ENCODE data around the gene GPR12.

GPR12 gene, protein sequence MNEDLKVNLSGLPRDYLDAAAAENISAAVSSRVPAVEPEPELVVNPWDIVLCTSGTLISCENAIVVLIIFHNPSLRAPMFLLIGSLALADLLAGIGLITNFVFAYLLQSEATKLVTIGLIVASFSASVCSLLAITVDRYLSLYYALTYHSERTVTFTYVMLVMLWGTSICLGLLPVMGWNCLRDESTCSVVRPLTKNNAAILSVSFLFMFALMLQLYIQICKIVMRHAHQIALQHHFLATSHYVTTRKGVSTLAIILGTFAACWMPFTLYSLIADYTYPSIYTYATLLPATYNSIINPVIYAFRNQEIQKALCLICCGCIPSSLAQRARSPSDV

DNA sequence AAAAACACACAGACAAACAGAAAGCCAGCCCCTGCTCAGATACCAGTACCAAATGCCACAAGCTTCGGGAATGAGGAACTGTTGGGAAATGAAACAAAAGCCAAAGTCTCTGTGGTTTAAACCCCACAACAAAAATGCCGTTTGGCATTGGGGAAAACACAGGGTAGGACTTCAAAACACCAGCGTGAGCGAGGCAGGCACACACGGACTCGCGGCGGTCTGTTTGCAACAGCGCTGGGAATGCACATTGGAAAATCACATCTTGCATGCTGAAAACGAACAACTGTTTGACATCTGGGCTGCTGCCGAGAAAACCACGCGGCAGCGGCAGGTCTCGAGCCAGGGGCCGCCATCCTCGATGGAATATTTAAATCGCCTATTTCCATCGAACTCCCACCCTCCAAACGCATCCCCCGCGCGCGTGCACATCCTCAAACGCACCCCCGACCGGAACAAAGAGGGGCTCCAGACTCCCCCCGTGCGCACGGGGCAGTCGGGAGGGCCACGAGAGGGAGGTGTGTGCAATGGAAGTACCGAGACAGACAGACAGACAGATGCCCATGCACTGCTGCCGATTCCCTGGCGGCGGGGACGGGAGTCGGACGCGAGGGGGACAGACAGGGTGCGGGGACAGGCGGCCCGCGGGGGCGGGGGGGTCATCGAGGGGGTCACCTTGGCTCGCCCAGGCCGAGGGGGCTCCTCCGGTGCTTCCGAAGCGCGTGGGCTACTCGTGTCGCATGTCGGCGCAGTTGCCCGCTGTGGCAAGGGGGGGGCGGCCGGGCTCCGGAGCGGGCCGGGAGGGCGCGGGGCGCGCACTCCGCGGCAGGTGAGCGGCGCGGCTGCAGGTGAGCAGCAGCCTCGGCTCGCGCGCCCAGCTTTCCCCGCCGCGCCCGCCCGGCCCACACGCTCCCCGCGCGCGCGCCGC is at the start of gene GPR12:
GPR12 (minus strand) TSS at position 880 of the 925 bp plus-strand sequence. CDS start 959 bp downstream, outside the sequence.
- Histone ChIP-seq H3K27me3 (peaks cover 0 to 49% of the 10 kb centered on the region in 2 donors), H3K4me3 (peak within 1 kb of the TSS; percentile 17 to 45), H3K27ac (no peak within 1 kb of the TSS), H3K9me3 (no peaks in the 10 kb centered on the region), H3K4me1 (peaks cover 0 to 19% (median 12%) of the 10 kb centered on the region in 4 donors), H3K36me3 (no peaks in the 10 kb centered on the region)
- TF ChIP-seq, protein P1, sequence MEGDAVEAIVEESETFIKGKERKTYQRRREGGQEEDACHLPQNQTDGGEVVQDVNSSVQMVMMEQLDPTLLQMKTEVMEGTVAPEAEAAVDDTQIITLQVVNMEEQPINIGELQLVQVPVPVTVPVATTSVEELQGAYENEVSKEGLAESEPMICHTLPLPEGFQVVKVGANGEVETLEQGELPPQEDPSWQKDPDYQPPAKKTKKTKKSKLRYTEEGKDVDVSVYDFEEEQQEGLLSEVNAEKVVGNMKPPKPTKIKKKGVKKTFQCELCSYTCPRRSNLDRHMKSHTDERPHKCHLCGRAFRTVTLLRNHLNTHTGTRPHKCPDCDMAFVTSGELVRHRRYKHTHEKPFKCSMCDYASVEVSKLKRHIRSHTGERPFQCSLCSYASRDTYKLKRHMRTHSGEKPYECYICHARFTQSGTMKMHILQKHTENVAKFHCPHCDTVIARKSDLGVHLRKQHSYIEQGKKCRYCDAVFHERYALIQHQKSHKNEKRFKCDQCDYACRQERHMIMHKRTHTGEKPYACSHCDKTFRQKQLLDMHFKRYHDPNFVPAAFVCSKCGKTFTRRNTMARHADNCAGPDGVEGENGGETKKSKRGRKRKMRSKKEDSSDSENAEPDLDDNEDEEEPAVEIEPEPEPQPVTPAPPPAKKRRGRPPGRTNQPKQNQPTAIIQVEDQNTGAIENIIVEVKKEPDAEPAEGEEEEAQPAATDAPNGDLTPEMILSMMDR (IDR thresholded peaks at IDR 0.05), result no peak
- DNase-seq, result no peak
- intact Hi-C loops (cut with DNase I; ENCODE audit: low total_unique reads), result no loop called here

DNA sequence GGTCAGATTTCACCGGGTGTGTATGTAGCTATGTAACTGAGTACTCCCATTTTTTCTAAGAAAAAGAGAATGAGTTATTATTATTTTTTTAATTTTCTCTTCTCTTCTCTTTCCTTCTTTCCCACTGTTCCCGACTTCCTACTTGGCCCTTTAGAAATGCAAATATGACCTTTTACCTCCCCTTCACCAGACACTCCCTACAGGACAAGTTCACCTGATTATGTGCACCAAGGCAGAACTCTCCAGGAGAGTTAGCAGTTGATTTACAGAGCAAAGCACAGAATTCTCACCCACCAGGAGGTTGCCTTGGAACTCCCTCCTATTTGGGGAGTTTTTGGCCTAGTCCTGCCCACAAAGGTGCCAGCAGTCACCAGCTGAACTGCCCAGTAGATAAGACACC is 49.5 kb upstream of the GPR12 start:
- H3K4me3 ChIP-seq, result no peak overlapping the region
- H3K27ac ChIP-seq, result no peak overlapping the region
- intact Hi-C loops (cut with DNase I; ENCODE audit: low total_unique reads), result no loop called here
- no peaks in the 10 kb centered on the region for H3K36me3 ChIP-seq
- DNase-seq, result no peak
- peaks cover 0 to 2% of the 10 kb centered on the region in 2 donors for H3K27me3 ChIP-seq
- no peaks in the 10 kb centered on the region for H3K4me1 ChIP-seq
- no peaks in the 10 kb centered on the region for H3K9me3 ChIP-seq
- TF ChIP-seq, protein P1 (IDR thresholded peaks at IDR 0.05), result no peak

DNA sequence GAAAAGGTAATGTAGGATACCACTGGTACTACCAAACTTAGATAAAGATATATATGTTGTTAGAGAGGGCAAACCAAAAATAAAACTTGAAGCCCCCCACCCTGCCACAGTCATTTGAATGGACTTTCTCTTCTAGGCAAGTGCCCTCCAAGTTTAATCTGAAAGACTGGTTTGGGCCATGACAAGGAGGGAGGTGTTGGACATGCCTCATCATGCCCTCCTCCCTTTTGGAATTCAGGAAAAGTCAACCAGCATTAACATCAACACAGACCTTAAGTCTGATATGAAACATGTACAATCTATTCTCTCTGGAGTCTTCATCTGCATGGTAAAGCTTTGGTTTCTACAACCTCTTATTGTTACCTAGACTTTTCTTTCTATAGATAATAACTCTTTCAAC is 46.3 kb upstream of the GPR12 start:
- intact Hi-C loops (cut with DNase I; ENCODE audit: low total_unique reads), result no loop called here

DNA sequence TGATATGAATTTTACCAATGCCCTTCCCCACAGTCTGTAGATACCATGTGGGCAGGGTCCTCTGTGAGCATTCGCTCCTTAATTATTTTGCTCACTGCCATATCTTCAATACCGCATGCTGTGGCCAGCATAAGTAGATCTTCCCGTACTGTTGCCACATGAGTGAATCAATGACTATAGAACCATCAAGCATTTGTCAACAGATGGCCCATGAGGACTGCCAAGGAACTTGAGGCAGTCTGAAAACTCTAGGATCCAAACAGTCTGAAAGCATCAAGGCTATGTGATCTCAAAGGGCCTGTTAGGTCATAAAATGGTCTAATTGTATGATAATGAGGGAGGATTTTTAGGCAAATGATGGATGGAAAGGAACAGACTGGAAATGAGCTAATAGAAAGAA is 27.4 kb upstream of the GPR12 start:
- Histone ChIP-seq H3K9me3 (no peaks in the 10 kb centered on the region), H3K4me1 (no peaks in the 10 kb centered on the region), H3K36me3 (no peaks in the 10 kb centered on the region), H3K4me3 (no peak overlapping the region), H3K27me3 (peaks cover 0 to 17% of the 10 kb centered on the region in 2 donors), H3K27ac (no peak overlapping the region)
- TF ChIP-seq, protein P1 (IDR thresholded peaks at IDR 0.05), result no peak
- DNase-seq, result no peak
- intact Hi-C loops (cut with DNase I; ENCODE audit: low total_unique reads), result no loop called here

More for the DNA sequence above, 46.3 kb upstream of the GPR12 start:
- H3K36me3 ChIP-seq, result no peaks in the 10 kb centered on the region
- H3K4me1 ChIP-seq, result no peaks in the 10 kb centered on the region
- DNase-seq, result no peak
- no peak overlapping the region for H3K4me3 ChIP-seq
- H3K27ac ChIP-seq, result no peak overlapping the region
- peaks cover 0 to 7% (median 0%) of the 10 kb centered on the region in 3 donors for H3K9me3 ChIP-seq
- TF ChIP-seq, protein P1 (IDR thresholded peaks at IDR 0.05), result no peak
- no peaks in the 10 kb centered on the region for H3K27me3 ChIP-seq

DNA sequence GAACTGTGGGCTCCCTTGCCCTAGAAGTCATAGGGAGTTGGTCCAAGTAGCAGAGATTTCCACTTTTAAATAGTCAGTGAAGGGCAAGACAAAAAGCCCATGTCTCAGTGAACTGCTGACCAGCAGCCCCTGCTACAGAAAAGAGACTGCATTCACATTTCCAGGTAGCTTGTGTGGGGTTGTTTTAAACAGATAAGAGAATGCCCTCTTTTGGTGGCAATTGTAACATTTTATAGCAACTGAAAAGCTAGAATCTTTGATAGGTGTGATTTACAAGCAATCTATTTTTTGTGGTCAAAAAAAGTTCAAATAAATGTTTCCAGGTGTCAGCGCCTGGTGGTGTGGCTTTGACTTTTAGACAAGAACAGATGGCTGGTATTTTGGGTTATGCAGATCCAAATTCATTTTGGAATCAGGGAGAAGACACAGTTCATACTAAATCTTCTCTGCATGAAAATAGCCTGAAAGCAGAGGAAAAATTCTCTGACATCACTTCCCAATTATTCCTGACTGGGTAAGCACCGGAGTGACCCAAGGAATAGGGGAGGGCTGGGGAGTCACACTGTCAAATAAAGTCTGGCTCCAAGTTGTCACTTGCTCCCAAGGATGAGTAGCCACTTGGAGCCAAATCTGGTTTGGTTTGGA is 26.2 kb upstream of the GPR12 start:
- TF ChIP-seq, protein P1 (IDR thresholded peaks at IDR 0.05), result no peak
- DNase-seq, result no peak
- Histone ChIP-seq H3K27ac (no peak overlapping the region), H3K4me3 (no peak overlapping the region), H3K27me3 (peaks cover 0 to 17% of the 10 kb centered on the region in 2 donors), H3K4me1 (no peaks in the 10 kb centered on the region), H3K36me3 (no peaks in the 10 kb centered on the region), H3K9me3 (no peaks in the 10 kb centered on the region)
- intact Hi-C loops (cut with DNase I; ENCODE audit: low total_unique reads), result no loop called here

All from tibial artery (tissue), 4 donors.